ENCODE data around the gene RPUSD1. TPM values are rescaled to one million over a fixed set of nuclear protein-coding genes. Genes with fewer than 3 reads are reported as not detected.
"Not testable (repeated sequence)": the region's sequence is repeated elsewhere in the genome, so short reads cannot be mapped to it uniquely, and the experiment has no call there.

RPUSD1 gene
- total RNA-seq, 1 experiment from 2014 or later: 24.9 TPM

- intact Hi-C loops (cut with micrococcal nuclease): no loop called here
- ChIA-PET POLR2A (interaction anchor here (0.8 to 1.0 kb wide), 2 partner anchors 29 to 64 kb away, joined by 3 to 4 read pairs; no protein-coding TSS in a partner anchor), CTCF (interaction anchor here (0.6 to 0.7 kb wide), 2 partner anchors 9 to 17 kb away, joined by 3 to 5 read pairs; no protein-coding TSS in a partner anchor)
- Mint-ChIP-seq H3K4me3 (ENCODE audit: unreplicated experiment) (no peak overlapping the region), H3K27ac (ENCODE audit: low read depth, unreplicated experiment) (no peak overlapping the region), H3K27me3 (ENCODE audit: insufficient read depth, unreplicated experiment) (no peaks in the 10 kb centered on the region), H3K36me3 (ENCODE audit: insufficient read depth, unreplicated experiment) (peaks cover 8% of the 10 kb centered on the region), H3K9me3 (ENCODE audit: unreplicated experiment) (no peaks in the 10 kb centered on the region), H3K4me1 (ENCODE audit: insufficient read depth, unreplicated experiment) (peaks cover 7% of the 10 kb centered on the region)
- no peak for DNase-seq (ENCODE audit: unreplicated experiment)
- no TSS peak for BruUV-seq (replicated peaks)
- TF ChIP-seq, protein P1, sequence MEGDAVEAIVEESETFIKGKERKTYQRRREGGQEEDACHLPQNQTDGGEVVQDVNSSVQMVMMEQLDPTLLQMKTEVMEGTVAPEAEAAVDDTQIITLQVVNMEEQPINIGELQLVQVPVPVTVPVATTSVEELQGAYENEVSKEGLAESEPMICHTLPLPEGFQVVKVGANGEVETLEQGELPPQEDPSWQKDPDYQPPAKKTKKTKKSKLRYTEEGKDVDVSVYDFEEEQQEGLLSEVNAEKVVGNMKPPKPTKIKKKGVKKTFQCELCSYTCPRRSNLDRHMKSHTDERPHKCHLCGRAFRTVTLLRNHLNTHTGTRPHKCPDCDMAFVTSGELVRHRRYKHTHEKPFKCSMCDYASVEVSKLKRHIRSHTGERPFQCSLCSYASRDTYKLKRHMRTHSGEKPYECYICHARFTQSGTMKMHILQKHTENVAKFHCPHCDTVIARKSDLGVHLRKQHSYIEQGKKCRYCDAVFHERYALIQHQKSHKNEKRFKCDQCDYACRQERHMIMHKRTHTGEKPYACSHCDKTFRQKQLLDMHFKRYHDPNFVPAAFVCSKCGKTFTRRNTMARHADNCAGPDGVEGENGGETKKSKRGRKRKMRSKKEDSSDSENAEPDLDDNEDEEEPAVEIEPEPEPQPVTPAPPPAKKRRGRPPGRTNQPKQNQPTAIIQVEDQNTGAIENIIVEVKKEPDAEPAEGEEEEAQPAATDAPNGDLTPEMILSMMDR (IDR thresholded peaks at IDR 0.05; ENCODE audit: unreplicated experiment): no peak
Measured at GRCh38 chr16:778447-778846, 9.7 kb downstream of the RPUSD1 start.

DNA sequence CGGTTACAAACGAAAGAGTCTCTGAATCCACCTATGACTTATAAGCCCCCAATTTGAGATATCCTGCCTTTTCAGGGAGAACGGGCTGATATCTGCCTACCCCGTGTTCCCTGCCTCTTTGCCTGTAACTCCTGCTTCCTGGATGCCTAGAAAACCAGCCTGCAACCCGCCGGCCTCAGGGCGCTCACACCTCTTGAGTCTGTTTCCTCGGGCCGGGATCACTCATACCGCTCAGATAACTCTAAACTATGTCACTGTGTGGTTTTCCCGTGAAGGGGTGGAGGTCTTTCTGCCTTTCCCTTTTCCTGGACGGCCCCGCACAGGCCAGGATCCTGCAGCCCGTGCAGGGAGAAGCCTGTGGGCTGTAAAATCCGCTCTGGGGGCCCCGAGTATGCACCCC is 10.4 kb downstream of the RPUSD1 start:
- H3K4me1 Mint-ChIP-seq (ENCODE audit: insufficient read depth, unreplicated experiment): peaks cover under 1% of the 10 kb centered on the region
- no peaks in the 10 kb centered on the region for H3K27me3 Mint-ChIP-seq (ENCODE audit: insufficient read depth, unreplicated experiment)
- no peaks in the 10 kb centered on the region for H3K9me3 Mint-ChIP-seq (ENCODE audit: unreplicated experiment)
- BruUV-seq (replicated peaks): no TSS peak
- POLR2A ChIA-PET: interaction anchor here (0.8 to 1.0 kb wide), 2 partner anchors 29 to 64 kb away, joined by 3 to 4 read pairs; no protein-coding TSS in a partner anchor
- H3K36me3 Mint-ChIP-seq (ENCODE audit: insufficient read depth, unreplicated experiment): peaks cover 2% of the 10 kb centered on the region
- CTCF ChIA-PET: no interaction called here
- no peak for DNase-seq (ENCODE audit: unreplicated experiment)
- intact Hi-C loops (cut with micrococcal nuclease): no loop called here
- TF ChIP-seq, protein P1 (IDR thresholded peaks at IDR 0.05; ENCODE audit: unreplicated experiment): no peak
- no peak overlapping the region for H3K27ac Mint-ChIP-seq (ENCODE audit: low read depth, unreplicated experiment)
- H3K4me3 Mint-ChIP-seq (ENCODE audit: unreplicated experiment): no peak overlapping the region

DNA sequence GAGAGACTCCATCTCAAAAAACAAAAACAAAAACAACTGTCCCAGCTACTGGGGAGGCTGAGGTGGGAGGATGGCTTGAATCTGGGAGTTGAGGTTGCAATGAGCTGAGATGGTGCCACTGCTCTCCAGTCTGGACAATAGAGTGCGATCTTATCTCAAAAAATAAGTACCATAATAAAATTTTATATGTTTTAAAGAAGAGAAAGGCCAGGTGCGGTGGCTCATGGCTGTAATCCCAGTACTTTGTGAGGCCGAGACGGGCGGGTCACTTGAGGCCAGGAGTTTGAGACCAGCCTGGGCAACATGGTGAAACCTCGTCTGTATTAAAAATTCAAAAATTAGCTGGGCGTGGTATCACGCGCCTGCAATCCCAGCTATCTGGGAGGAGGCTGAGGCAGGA is 11.4 kb downstream of the RPUSD1 start:
- TF ChIP-seq, protein P1 (IDR thresholded peaks at IDR 0.05; ENCODE audit: unreplicated experiment): no peak
- intact Hi-C loops (cut with micrococcal nuclease): no loop called here
- no peak overlapping the region for H3K27ac Mint-ChIP-seq (ENCODE audit: low read depth, unreplicated experiment)
- BruUV-seq (replicated peaks): no TSS peak
- no peaks in the 10 kb centered on the region for H3K4me1 Mint-ChIP-seq (ENCODE audit: insufficient read depth, unreplicated experiment)
- no peaks in the 10 kb centered on the region for H3K27me3 Mint-ChIP-seq (ENCODE audit: insufficient read depth, unreplicated experiment)
- ChIA-PET POLR2A (interaction anchor here (0.6 to 1.5 kb wide), 10 partner anchors 15 to 141 kb away, joined by 3 to 7 read pairs (median 4); partner anchors contain the start of genes ANTKMT, METTL26 and MSLN), CTCF (interaction anchor here (0.6 to 0.9 kb wide), 3 partner anchors 8 to 64 kb away, joined by 3 to 5 read pairs (median 3); no protein-coding TSS in a partner anchor)
- no peaks in the 10 kb centered on the region for H3K9me3 Mint-ChIP-seq (ENCODE audit: unreplicated experiment)
- no peak overlapping the region for H3K4me3 Mint-ChIP-seq (ENCODE audit: unreplicated experiment)
- DNase-seq (ENCODE audit: unreplicated experiment): no peak
- H3K36me3 Mint-ChIP-seq (ENCODE audit: insufficient read depth, unreplicated experiment): no peaks in the 10 kb centered on the region

DNA sequence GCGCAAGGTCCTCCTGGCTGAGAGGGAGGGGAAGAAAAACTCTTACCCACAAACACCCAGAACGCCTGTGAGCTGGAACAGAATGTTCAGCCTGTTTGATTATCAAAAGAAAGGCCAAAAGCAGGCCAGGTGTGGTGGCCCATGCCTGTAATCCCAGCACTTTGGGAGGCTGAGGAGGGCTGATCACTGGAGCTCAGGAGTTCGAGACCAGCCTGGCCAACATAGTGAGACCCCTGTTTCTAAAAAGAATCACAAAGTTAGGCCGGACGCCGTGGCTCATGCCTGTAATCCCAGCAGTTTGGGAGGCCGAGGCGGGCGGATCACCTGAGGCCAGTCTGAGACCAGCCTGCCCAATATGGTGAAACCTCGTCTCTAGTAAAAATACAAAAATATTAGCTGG is 11.9 kb downstream of the RPUSD1 start:
- H3K4me3 Mint-ChIP-seq (ENCODE audit: unreplicated experiment); H3K36me3 Mint-ChIP-seq (ENCODE audit: insufficient read depth, unreplicated experiment); BruUV-seq (replicated peaks); H3K4me1 Mint-ChIP-seq (ENCODE audit: insufficient read depth, unreplicated experiment); H3K27me3 Mint-ChIP-seq (ENCODE audit: insufficient read depth, unreplicated experiment); H3K27ac Mint-ChIP-seq (ENCODE audit: low read depth, unreplicated experiment); intact Hi-C loops (cut with micrococcal nuclease); DNase-seq (ENCODE audit: unreplicated experiment); H3K9me3 Mint-ChIP-seq (ENCODE audit: unreplicated experiment): not testable (repeated sequence)
- ChIA-PET CTCF (interaction anchor here (0.6 to 0.9 kb wide), 4 partner anchors 9 to 64 kb away, joined by 3 to 5 read pairs (median 3); no protein-coding TSS in a partner anchor), POLR2A (interaction anchor here (0.6 to 1.5 kb wide), 10 partner anchors 14 to 140 kb away, joined by 3 to 7 read pairs (median 4); partner anchors contain the start of genes ANTKMT, METTL26 and MSLN)

Measured in MCF 10A (cell line).